HG03139 (cell line): Measurements from ENCODE around the gene RNH1.
A peak's percentile ranks its signal among the peaks of the same experiment; 100 is the strongest.

Experiments used
- ATAC-seq: cut with Tn5 transposase; IDR thresholded peaks from one replicate; pipeline ENCODE4 v1.9.1; 2021; ENCODE audit not compliant: unreplicated experiment

The RNH1 gene

DNA sequence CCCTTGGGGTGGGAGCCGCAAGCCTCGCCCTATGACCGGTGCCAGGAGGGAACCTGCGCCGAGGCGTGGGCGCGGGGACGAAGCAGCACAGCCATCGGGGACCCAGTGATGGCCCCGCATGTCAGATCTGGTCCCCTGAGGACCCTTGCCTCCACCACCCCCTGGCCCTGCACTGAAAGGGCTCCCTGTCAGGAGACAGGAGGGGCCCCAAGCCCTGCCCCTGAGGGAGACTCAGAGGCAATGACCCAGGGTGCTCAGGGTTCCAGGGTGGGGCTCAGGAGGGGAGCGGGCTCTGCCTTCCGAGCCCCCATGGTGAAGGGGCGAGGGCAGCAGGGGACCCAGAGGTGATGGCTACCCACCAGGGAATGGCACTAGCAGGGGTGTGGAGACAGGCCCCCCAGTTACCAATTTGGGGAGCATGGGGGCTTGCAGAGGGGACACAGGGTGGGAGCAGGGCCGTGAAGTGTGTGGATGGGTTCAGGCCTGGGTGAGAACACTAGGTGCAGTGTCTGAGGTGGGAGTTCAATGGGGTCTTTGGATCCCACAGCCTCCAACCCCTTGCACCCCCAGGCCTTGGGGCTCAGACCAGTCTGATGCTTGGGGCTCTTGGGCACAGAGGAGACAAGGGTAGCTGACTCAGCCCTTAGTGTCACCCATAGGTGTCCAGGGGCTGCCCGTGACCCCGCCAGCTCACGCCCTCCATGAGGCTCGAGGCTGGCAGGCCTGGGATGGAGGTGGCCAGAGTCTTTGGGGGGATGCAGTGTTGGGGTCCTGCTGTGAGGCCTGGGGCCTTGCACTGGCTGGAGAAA is 30.8 kb upstream of the RNH1 start:
- ATAC-seq, result no peak

DNA sequence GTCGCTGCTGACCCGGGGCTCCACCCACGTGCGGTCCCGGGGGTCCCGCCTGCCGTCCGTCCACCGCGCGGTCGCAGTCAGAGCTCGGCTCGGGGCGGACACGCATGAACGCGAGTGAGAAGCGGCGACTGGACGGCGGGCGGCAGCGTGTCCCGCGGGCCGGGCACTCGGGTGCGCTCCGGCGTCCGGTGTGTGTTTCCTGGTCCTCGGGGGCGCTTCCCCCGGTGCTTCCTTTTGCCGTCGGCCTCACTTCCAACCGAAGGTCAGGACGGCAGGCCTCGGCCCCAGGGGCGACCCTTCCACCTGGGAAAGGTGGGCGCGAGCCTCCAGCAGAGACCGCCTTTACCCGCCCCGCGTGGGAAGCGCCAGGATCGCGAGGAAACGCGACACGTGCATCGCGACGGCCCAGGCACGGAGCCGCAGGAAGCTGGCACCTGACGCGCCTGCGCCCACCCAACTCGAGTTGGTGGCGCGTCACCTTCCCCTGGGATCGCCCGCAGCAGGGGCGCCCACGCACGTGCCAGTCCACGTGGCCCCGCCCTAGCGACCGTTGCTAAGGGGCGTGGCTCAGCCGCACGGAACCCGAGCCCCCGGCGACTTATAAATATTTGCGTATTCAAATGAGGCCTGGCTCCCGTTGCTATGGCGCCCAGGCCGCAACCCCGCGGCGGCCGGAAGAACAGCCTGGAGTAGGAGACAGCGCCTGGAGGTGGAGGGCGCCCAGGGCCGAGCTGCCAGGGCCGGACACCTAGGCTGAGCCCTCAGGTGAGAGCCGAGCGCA is 30.0 kb upstream of the RNH1 start, which contains the start of gene LRRC56:
TSS of gene LRRC56 (plus strand) at position 687 of the 781 bp plus-strand sequence. CDS start 3,158 bp downstream, outside the sequence.
- ATAC-seq, result peak; percentile 44

DNA sequence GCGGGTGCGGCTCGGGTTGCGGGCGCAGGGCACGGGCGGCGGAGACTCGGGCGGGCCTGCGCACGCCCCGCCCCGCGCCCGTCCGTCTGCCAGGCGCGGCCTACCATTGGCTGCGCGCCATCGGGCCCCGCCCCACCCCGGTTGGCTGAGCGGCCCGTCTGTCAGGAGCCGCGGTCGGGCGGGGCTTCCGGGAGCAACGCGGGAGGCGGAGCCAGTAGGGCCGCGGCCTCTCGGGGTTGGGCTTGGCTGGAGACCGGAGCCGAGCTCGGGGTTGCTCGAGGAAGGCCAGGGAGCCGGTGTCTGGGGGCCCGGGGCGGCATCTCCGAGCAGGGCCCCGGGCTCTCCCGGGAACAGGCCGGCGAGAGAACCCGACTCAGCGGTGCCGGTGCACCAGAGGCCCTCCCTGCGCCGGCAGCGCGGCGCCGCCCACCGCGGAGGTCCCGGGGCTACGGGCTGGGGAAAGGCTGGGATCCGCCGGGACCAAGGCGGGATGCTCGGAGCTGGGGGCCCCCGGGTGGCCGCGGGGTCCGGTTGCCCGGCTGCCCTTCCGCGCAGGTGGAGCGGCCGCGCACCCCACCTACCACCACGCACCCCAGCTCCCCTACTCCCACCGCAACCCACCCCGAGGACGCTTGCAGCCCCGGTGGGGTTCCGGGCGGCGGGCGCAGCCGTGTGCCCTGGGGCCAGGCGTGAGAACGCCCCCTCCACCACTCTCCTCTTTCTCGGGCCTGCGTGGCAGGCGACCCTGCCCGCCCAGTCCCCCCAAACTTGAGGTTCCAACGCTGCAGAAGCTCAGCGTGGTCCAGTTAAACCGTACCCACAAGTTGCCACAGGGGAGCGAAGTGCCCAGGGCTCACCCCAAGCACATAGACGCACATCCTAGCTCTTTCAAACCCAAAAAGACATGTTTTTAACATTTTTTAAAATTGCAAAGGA is 28.7 kb upstream of the RNH1 start, which contains the start of gene HRAS:
TSS of gene HRAS (minus strand) at position 58 of the 936 bp plus-strand sequence.
- ATAC-seq, result peak; percentile 66

GRCh38 chr11:535210-535518 is 28.1 kb upstream of the RNH1 start:
- ATAC-seq, result no peak

GRCh38 chr11:534396-535209 is 27.6 kb upstream of the RNH1 start:
- ATAC-seq, result no peak

DNA sequence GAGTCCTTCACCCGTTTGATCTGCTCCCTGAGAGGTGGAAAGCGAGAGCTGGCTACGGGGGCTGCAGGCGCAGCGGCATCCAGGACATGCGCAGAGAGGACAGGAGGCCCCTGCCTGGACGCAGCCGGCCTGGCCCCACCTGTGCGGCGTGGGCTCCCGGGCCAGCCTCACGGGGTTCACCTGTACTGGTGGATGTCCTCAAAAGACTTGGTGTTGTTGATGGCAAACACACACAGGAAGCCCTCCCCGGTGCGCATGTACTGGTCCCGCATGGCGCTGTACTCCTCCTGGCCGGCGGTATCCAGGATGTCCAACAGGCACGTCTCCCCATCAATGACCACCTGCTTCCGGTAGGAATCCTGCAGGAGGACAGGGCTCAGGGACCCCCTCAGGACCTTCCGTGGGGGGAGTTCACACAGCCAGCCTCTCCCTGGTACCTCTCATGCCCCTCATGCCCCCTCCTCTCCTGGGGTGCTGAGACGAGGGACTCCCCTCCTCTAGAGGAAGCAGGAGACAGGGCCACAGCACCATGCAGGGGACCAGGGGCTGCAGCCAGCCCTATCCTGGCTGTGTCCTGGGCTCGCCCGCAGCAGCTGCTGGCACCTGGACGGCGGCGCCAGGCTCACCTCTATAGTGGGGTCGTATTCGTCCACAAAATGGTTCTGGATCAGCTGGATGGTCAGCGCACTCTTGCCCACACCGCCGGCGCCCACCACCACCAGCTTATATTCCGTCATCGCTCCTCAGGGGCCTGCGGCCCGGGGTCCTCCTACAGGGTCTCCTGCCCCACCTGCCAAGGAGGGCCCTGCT is 26.7 kb upstream of the RNH1 start:
- ATAC-seq, result no peak

GRCh38 chr11:532986-533585 is 26.0 kb upstream of the RNH1 start:
- ATAC-seq, result no peak

DNA sequence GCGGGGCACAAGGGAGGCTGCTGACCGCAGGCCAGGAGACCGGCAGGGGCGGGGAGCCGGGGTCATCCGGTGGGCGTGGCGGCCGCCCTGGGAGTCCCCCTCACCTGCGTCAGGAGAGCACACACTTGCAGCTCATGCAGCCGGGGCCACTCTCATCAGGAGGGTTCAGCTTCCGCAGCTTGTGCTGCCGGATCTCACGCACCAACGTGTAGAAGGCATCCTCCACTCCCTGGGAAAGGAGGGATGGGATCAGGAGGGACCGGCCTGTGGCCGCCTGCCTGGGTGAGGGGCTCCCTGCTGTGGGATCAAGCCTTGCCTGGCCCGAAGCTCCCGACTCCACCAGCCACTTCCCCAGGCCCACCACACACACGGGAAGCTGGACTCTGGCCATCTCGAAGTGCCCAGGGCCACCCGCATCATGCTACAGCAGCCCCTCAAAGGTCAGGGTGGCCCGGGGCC is 25.5 kb upstream of the RNH1 start:
- ATAC-seq, result no peak

DNA sequence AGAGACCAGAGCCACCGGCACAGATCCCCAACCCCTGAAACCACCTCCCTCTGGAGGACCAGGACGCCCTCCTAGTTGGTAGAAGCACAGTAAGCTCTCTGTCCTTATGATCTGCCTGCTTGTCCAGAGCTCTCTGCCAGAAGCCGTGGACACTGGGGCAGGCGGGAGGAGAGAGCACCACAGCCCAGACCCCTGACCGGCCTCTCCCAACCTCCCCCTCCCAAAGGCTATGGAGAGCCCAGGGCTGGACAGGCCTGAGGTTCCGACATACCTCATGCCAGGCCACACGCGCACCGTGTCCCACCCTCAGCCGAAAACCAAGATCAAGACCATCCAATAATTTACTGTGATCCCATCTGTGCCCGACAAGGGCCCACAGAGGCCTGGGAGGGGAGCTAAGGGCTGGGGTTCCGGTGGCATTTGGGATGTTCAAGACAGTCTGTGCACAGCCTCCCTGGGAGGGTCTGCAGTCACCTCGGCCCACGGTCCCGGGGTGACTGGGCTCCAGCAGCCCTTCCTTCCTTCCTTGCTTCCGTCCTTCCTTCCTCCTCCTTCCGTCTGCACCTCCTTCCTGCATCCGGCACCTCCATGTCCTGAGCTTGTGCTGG is 25.0 kb upstream of the RNH1 start:
- ATAC-seq, result no peak

- ATAC-seq, result no peak
Observed at GRCh38 chr11:530960-531831, 24.2 kb upstream of the RNH1 start.

DNA sequence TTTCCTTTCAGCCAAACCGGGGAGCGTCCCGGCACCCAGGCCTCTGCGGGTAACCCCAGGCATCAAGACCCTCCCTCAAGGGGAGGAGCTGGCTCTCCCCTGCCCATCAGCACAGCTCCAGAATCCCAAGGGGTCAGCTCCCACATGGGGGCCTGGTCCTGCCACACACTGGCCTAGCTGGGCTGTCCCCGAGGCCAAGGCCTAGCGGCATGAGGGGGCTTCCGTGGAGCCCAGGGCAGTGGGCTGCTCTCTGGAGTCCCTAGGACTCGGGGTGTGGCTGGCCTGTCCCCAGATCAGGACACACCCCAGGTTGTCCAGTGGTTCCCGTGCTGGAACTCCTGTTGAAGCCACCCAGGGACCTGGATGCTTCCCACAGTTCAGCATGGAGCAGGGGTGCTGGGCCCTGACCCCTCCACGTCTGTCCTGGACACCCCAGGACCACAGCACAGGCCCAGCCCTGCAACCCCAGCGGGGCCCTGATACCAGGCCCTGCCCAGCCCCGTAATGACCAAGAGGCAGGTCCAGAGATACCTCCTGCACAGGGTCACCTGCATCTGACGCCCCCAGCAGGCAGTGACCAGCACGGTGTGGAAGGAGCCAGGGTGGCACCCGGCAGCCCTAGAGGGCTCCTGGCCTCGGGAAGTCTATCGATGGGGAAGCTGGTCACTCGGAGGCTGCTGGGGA is 22.8 kb upstream of the RNH1 start:
- ATAC-seq, result no peak

DNA sequence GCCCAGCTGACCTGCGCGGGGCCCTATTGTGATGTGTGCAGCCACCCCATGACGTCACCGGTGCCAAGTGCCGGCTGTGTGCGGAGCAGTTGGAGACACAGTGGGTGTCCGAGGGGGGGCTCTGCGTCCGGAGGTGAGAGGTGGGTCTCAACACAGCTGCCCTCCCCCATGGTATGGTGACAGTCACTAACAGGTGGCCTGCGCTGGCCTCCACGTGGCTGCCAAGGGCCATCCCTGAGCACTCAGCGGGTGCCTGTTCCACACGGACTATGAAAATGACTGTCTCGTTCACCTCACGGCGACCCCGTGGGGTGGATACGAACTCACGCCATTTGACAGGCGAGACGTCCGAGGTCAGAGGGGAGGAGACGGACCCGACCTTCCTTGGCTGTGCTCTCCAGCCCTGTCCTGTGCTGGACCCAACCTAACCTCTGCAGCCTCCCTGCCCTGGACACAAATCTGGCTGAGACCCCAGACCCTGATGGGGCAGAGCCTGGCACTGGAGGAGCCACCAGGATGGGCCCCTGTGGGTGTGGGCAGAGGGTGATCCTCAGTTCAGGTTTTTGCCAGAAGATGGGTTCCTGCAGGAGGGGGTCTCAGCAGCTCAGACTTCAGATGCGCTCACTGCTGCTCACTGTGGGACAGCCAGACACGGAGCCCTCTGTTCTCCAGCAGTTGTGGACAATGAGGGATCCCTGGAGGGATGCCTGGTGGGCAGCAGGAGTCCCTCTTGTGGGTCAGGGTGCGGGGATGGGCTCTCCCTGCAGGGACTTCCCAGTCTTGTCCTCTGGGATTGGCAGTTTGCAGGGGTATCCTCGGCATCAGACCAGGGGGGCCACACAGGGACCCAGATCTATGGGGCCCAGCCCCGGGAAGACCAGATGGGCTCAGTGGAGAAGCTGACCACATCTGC is 22.0 kb upstream of the RNH1 start:
- ATAC-seq, result no peak

GRCh38 chr11:528166-528814 is 21.2 kb upstream of the RNH1 start:
- no peak for ATAC-seq

- no peak for ATAC-seq
Observed at GRCh38 chr11:526192-526591, 19.1 kb upstream of the RNH1 start.

- no peak for ATAC-seq
Observed at GRCh38 chr11:521177-521688, 14.2 kb upstream of the RNH1 start.
